GM12873 (cell line): Measurements from ENCODE around the gene KRT78.

Experiments
- TF ChIP-seq, protein P1 (sequence below): IDR thresholded peaks from 2 replicates; pipeline ENCODE4 v1.5.1; 2012; ENCODE audit warnings: low read depth, mild to moderate bottlenecking, moderate library complexity, low read length, control low read depth; ENCODE audit not compliant: insufficient read depth; ENCODE audit errors: missing control alignments

Gene KRT78

DNA sequence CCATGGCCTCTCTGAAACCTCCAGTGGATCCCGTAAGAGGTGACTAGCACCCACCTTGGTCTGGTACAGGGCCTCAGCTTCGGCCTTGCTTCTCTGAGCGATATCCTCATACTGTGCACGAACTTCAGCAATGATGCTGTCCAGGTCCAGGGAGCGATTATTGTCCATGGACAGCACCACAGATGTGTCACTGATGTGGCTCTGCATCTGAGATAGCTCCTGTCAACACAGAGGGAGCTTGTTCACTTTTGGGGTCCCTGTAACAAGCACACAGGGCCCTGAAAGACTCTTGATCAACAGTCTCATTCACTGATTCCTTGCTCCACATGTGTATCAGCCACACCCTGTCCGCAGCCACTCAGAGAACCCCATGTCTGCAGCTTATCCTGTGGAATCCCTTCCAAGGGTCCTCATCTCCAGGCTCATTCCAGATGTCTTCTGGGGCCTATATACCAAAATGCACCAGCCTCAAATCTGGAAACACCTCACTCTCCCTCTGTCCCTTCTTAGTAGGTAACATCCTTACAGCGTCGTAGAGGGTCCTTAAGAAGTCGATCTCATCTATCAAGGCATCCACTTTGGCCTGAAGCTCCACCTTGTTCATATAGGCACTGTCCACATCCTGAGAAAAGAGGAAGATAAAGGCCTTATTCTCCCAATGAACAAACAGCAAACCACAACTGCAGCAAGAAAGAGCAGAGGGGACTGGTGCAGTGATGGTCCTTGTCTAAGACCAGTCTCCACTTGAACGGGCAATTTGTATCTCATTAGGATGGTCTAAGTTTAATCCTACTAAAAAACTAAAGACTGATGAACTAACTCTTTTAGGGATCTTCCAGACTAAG is 56.4 kb downstream of the KRT78 start:
- TF ChIP-seq, protein P1, sequence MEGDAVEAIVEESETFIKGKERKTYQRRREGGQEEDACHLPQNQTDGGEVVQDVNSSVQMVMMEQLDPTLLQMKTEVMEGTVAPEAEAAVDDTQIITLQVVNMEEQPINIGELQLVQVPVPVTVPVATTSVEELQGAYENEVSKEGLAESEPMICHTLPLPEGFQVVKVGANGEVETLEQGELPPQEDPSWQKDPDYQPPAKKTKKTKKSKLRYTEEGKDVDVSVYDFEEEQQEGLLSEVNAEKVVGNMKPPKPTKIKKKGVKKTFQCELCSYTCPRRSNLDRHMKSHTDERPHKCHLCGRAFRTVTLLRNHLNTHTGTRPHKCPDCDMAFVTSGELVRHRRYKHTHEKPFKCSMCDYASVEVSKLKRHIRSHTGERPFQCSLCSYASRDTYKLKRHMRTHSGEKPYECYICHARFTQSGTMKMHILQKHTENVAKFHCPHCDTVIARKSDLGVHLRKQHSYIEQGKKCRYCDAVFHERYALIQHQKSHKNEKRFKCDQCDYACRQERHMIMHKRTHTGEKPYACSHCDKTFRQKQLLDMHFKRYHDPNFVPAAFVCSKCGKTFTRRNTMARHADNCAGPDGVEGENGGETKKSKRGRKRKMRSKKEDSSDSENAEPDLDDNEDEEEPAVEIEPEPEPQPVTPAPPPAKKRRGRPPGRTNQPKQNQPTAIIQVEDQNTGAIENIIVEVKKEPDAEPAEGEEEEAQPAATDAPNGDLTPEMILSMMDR: no peak

DNA sequence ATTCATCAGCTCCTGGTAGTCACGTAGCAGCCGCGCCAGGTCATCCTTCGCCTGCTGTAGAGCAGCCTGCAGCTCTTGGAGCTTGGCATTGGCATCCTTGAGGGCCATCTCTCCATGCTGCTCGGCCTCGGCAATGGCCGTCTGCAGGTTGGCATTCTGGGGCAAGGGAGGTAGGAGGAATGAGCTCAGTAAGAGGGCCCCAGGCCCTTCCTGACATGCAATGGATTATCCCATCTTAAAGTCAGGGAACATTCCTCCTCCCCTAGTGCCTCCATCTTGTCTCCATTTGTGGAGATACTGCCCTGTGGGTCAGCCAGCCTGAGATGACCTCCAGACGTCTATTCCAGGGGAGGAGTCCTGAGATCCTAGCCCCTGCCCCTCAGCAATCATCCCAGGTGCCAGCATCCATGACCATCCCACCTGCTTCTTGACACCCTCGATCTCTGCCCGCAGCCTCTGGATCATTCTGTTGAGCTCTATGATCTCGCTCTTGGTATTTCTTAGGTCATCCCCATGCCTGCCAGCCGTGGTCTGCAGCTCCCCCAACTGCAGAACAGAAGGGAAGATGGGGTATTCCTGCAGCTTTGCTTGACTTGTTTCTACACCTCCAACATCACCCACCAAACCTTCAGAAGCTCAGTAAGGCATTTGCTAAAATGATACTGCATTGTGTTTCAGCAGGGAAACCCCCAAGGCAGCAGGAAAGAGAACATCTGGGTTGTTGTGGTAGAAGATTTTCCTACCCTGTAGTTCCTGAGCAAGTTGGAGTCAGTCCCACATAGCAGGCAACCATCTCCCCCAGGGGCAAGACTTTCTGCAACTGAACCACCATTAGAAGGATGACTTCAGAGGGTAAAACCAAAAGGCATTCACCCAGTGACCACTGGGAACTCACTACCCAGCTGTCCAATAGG is 57.3 kb downstream of the KRT78 start:
- TF ChIP-seq, protein P1: no peak

DNA sequence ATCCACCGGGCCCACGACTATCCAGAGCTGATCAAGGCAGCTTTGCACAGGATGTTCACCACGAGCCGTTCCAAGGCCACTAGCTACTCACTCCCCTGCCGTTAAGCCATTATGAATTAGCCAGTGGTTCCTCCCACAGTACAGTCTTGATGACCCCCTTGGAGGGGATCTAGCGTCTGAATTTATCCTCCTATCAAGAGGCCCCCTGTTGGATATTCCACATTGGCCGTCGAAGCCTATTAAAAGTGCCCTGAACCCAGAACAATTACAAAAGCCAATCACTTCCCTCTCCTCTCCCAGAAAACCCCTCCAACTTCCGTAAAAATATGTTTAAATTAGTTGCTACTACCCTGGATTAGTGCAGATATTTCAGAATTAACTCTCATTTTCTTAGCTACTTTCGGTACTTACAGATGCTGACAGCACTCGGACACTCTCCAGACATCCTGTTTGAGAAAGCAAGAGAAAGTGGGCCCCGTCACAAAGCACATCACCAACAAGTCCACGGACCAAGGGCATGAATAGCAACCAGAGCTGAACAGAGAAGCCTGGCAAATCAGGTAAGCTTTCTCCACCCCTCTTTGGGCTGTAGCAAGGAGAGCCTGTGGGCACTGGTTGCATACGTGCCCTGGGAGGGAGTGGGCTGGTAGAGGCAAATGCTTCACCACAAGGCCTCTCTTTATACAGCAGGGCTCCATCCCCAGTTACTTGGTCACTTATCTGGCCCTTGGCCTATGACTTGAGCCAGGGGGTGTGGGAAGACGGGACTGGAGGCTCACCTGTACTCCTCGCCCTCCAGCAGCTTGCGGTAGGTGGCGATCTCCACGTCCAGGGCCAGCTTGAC is 58.1 kb downstream of the KRT78 start:
- TF ChIP-seq, protein P1: no peak

DNA sequence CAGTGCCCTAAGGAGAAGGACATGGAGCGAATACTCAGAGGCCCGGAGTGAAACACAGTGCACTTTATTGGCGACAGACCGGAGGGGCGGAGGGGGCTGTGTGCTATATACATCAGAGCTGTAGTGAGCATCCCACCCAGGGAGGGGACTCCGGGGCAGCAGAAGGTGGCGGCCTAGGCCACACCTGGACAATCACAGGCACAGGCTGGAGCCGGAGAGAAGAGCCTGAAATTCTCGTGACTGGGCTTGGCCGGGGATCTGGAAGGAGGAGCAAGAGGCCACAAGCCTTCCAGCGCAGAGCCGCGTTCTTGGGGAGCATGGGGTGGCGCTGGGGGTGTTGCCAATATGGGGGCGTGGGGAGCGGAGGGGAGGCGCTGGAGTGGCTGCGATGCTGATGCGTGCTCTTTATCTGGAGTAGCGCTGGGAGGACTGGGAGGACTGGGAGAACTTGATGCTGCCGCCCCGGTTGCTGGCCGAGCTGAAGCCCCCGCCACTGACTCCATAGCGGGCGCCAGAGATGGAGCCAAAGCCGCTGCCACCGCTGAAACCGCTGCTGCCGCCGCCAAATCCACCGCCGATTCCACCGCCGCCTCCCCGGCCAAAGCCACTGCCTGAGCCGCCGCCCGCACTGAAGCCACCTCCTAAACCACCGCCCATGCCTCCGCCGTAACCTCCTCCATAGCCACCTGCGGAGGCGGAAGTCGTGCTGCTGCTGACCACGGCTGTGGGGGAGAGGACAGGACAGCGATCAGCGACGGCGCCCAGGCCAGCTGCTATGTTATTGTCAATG is 59.0 kb downstream of the KRT78 start:
- TF ChIP-seq, protein P1: no peak

DNA sequence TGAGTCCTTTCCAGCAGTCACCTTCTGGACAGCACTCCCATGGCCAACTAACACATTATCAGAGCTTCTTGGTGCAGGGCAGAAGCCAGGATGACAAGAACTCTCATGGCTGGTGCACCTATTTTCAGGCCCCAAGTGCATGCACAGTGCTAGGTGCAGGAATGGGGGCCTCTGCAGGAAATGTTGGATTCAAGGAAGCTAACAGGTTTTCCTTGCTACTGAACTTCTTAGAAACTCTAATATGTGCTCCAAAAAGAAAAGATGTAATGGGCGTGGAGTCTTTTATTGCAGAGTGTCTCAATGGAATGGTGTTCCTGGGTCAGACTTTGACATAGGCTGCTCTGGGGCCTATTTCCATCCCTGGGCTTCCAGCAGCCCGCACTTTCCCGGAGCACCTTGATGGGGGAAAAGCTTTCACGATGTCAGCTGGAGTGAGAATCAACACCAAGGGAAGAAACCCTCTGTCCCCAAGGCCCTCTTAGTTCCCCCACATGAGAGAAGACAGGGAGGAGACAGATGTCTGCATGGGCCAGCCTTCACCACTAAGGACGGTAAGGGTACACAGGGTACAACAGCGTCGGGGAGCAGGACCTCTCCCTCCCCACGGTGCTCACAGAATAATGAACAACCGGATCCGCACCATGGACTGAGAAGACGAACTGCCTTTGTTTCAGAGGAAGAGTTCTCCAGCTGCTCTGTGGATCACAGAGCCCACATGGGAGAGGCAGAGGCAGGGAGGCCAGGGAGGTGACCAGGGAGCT is 59.7 kb downstream of the KRT78 start:
- TF ChIP-seq, protein P1: no peak

DNA sequence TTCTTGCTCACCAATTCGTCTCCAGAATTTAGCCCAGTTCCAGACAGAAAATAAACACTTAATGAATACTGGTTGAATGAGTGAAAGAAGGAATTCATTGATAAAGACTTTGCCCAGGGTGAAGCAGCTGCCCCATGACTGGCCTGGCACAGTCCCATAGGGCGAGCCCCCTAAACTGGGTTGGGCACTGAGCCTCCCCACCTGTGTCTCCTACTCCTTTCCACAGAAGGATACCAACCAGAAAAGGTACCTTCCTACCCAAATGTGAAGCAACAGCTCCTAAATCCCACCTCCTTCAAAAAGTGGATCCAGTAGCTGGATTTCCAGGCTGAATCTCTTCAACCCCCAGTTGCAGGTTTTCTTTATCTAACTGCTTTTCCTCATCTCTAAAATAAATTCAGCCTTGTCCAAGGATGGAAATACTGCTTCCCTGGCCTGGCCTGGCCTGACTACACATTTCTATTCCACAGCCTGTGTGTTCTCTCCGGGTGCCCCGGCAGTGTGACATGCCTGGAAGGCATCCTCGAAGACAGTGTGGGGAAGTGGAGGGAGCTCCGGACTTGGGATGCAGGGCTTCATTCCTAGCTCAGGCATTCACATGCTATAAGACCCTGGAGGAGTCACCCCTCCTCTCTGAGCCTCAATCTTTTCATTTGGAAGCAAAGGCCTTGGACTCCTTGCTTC is 60.5 kb downstream of the KRT78 start:
- TF ChIP-seq, protein P1: no peak
